ENCODE measurements around the gene RAB38. TPM values are rescaled to one million over a fixed set of nuclear protein-coding genes. Genes with fewer than 3 reads are reported as not detected.

RAB38 gene
- total and polyA plus RNA-seq, 4 donors = 2.3 to 21.7 (median 4.2) TPM

- peak overlapping the region; percentile 81 for H3K27ac ChIP-seq (ENCODE audit: low read depth, low read length)
Observed at GRCh38 chr11:88173956-88174355, 1.3 kb downstream of the RAB38 start.

GRCh38 chr11:88171982-88172381 lies 3.3 kb downstream of the RAB38 start:
- no peak overlapping the region for H3K4me3 ChIP-seq (ENCODE audit: low read depth, low read length)
- H3K4me1 ChIP-seq (ENCODE audit: control insufficient read depth, insufficient read depth, low read length) = peaks cover 8% of the 10 kb centered on the region
- no peaks in the 10 kb centered on the region for H3K9me3 ChIP-seq (ENCODE audit: control insufficient read depth, insufficient read depth, low read length)
- WGBS (ENCODE audit: insufficient coverage) = 75% methylated on average over 2 of the region's 2 CpGs
- H3K27ac ChIP-seq (ENCODE audit: low read depth, low read length) = no peak overlapping the region
- DNase-seq (ENCODE audit: low read depth in 4 of 6, low spot score in 6 of 6) = no peak
- H3K36me3 ChIP-seq (ENCODE audit: control insufficient read depth, insufficient read depth, low read length) = no peaks in the 10 kb centered on the region
- peaks cover 2% of the 10 kb centered on the region for H3K27me3 ChIP-seq (ENCODE audit: control insufficient read depth, insufficient read depth, low read length)

More at GRCh38 chr11:88173956-88174355, 1.3 kb downstream of the RAB38 start:
- Histone ChIP-seq H3K4me3 (ENCODE audit: low read depth, low read length) (peak overlapping the region; percentile 74), H3K36me3 (ENCODE audit: control insufficient read depth, insufficient read depth, low read length) (no peaks in the 10 kb centered on the region), H3K4me1 (ENCODE audit: control insufficient read depth, insufficient read depth, low read length) (peaks cover 8% of the 10 kb centered on the region), H3K9me3 (ENCODE audit: control insufficient read depth, insufficient read depth, low read length) (no peaks in the 10 kb centered on the region), H3K27me3 (ENCODE audit: control insufficient read depth, insufficient read depth, low read length) (peaks cover 2% of the 10 kb centered on the region)
- WGBS (ENCODE audit: insufficient coverage) = 75% methylated on average over 2 of the region's 3 CpGs
- DNase-seq (ENCODE audit: low read depth in 4 of 6, low spot score in 6 of 6) = no peak

- WGBS (ENCODE audit: insufficient coverage) = no CpG with 5 or more reads among the region's 2 CpGs
Observed at GRCh38 chr11:88170673-88171072, 4.6 kb downstream of the RAB38 start.

GRCh38 chr11:88169881-88170280 lies 5.4 kb downstream of the RAB38 start:
- no peaks in the 10 kb centered on the region for H3K9me3 ChIP-seq (ENCODE audit: control insufficient read depth, insufficient read depth, low read length)
- H3K36me3 ChIP-seq (ENCODE audit: control insufficient read depth, insufficient read depth, low read length) = no peaks in the 10 kb centered on the region
- no peak overlapping the region for H3K27ac ChIP-seq (ENCODE audit: low read depth, low read length)
- H3K4me3 ChIP-seq (ENCODE audit: low read depth, low read length) = no peak overlapping the region
- no peak for DNase-seq (ENCODE audit: low read depth in 4 of 6, low spot score in 6 of 6)
- WGBS (ENCODE audit: insufficient coverage) = 89% methylated on average over 3 of the region's 4 CpGs
- peaks cover under 1% of the 10 kb centered on the region for H3K27me3 ChIP-seq (ENCODE audit: control insufficient read depth, insufficient read depth, low read length)
- peaks cover 4% of the 10 kb centered on the region for H3K4me1 ChIP-seq (ENCODE audit: control insufficient read depth, insufficient read depth, low read length)

More at GRCh38 chr11:88170673-88171072, 4.6 kb downstream of the RAB38 start:
- no peak for DNase-seq (ENCODE audit: low read depth in 4 of 6, low spot score in 6 of 6)
- no peaks in the 10 kb centered on the region for H3K36me3 ChIP-seq (ENCODE audit: control insufficient read depth, insufficient read depth, low read length)
- H3K27me3 ChIP-seq (ENCODE audit: control insufficient read depth, insufficient read depth, low read length) = peaks cover 2% of the 10 kb centered on the region
- peaks cover 8% of the 10 kb centered on the region for H3K4me1 ChIP-seq (ENCODE audit: control insufficient read depth, insufficient read depth, low read length)
- H3K9me3 ChIP-seq (ENCODE audit: control insufficient read depth, insufficient read depth, low read length) = no peaks in the 10 kb centered on the region
- no peak overlapping the region for H3K27ac ChIP-seq (ENCODE audit: low read depth, low read length)
- H3K4me3 ChIP-seq (ENCODE audit: low read depth, low read length) = no peak overlapping the region

GRCh38 chr11:88169471-88169870 lies 5.8 kb downstream of the RAB38 start:
- no CpG with 5 or more reads among the region's 2 CpGs for WGBS (ENCODE audit: insufficient coverage)
- no peaks in the 10 kb centered on the region for H3K9me3 ChIP-seq (ENCODE audit: control insufficient read depth, insufficient read depth, low read length)
- DNase-seq (ENCODE audit: low read depth in 4 of 6, low spot score in 6 of 6) = no peak
- H3K4me1 ChIP-seq (ENCODE audit: control insufficient read depth, insufficient read depth, low read length) = peaks cover under 1% of the 10 kb centered on the region
- no peaks in the 10 kb centered on the region for H3K27me3 ChIP-seq (ENCODE audit: control insufficient read depth, insufficient read depth, low read length)
- H3K4me3 ChIP-seq (ENCODE audit: low read depth, low read length) = no peak overlapping the region
- H3K36me3 ChIP-seq (ENCODE audit: control insufficient read depth, insufficient read depth, low read length) = no peaks in the 10 kb centered on the region
- no peak overlapping the region for H3K27ac ChIP-seq (ENCODE audit: low read depth, low read length)

- H3K4me3 ChIP-seq (ENCODE audit: low read depth, low read length) = no peak overlapping the region
- no peaks in the 10 kb centered on the region for H3K36me3 ChIP-seq (ENCODE audit: control insufficient read depth, insufficient read depth, low read length)
- H3K4me1 ChIP-seq (ENCODE audit: control insufficient read depth, insufficient read depth, low read length) = no peaks in the 10 kb centered on the region
- H3K27me3 ChIP-seq (ENCODE audit: control insufficient read depth, insufficient read depth, low read length) = no peaks in the 10 kb centered on the region
- no peaks in the 10 kb centered on the region for H3K9me3 ChIP-seq (ENCODE audit: control insufficient read depth, insufficient read depth, low read length)
- no peak overlapping the region for H3K27ac ChIP-seq (ENCODE audit: low read depth, low read length)
- no peak for DNase-seq (ENCODE audit: low read depth in 4 of 6, low spot score in 6 of 6)
Observed at GRCh38 chr11:88167853-88168252, 7.4 kb downstream of the RAB38 start.

- peaks cover 1% of the 10 kb centered on the region for H3K9me3 ChIP-seq (ENCODE audit: control insufficient read depth, insufficient read depth, low read length)
- H3K4me3 ChIP-seq (ENCODE audit: low read depth, low read length) = no peak overlapping the region
- no peaks in the 10 kb centered on the region for H3K36me3 ChIP-seq (ENCODE audit: control insufficient read depth, insufficient read depth, low read length)
- DNase-seq (ENCODE audit: low read depth in 4 of 6, low spot score in 6 of 6) = no peak
- H3K4me1 ChIP-seq (ENCODE audit: control insufficient read depth, insufficient read depth, low read length) = no peaks in the 10 kb centered on the region
- no peaks in the 10 kb centered on the region for H3K27me3 ChIP-seq (ENCODE audit: control insufficient read depth, insufficient read depth, low read length)
- WGBS (ENCODE audit: insufficient coverage) = no CpG with 5 or more reads among the region's 1 CpG
- no peak overlapping the region for H3K27ac ChIP-seq (ENCODE audit: low read depth, low read length)
Observed at GRCh38 chr11:88164806-88165585, 10.2 kb downstream of the RAB38 start.

GRCh38 chr11:88164320-88164719 lies 10.9 kb downstream of the RAB38 start:
- DNase-seq (ENCODE audit: low read depth in 4 of 6, low spot score in 6 of 6) = no peak
- Histone ChIP-seq H3K36me3 (ENCODE audit: control insufficient read depth, insufficient read depth, low read length) (no peaks in the 10 kb centered on the region), H3K27me3 (ENCODE audit: control insufficient read depth, insufficient read depth, low read length) (no peaks in the 10 kb centered on the region), H3K27ac (ENCODE audit: low read depth, low read length) (no peak overlapping the region), H3K9me3 (ENCODE audit: control insufficient read depth, insufficient read depth, low read length) (peaks cover 3% of the 10 kb centered on the region), H3K4me1 (ENCODE audit: control insufficient read depth, insufficient read depth, low read length) (no peaks in the 10 kb centered on the region), H3K4me3 (ENCODE audit: low read depth, low read length) (no peak overlapping the region)
- no CpG with 5 or more reads among the region's 4 CpGs for WGBS (ENCODE audit: insufficient coverage)

- Histone ChIP-seq H3K27me3 (ENCODE audit: control insufficient read depth, insufficient read depth, low read length) (no peaks in the 10 kb centered on the region), H3K27ac (ENCODE audit: low read depth, low read length) (no peak overlapping the region), H3K4me3 (ENCODE audit: low read depth, low read length) (no peak overlapping the region), H3K9me3 (ENCODE audit: control insufficient read depth, insufficient read depth, low read length) (peaks cover 6% of the 10 kb centered on the region), H3K36me3 (ENCODE audit: control insufficient read depth, insufficient read depth, low read length) (no peaks in the 10 kb centered on the region), H3K4me1 (ENCODE audit: control insufficient read depth, insufficient read depth, low read length) (no peaks in the 10 kb centered on the region)
- no peak for DNase-seq (ENCODE audit: low read depth in 4 of 6, low spot score in 6 of 6)
- 92% methylated on average over 1 of the region's 1 CpG for WGBS (ENCODE audit: insufficient coverage)
Observed at GRCh38 chr11:88158081-88158480, 17.2 kb downstream of the RAB38 start.

- Histone ChIP-seq H3K4me3 (ENCODE audit: low read depth, low read length) (no peak overlapping the region), H3K9me3 (ENCODE audit: control insufficient read depth, insufficient read depth, low read length) (peaks cover 6% of the 10 kb centered on the region), H3K36me3 (ENCODE audit: control insufficient read depth, insufficient read depth, low read length) (no peaks in the 10 kb centered on the region), H3K27ac (ENCODE audit: low read depth, low read length) (no peak overlapping the region), H3K27me3 (ENCODE audit: control insufficient read depth, insufficient read depth, low read length) (no peaks in the 10 kb centered on the region), H3K4me1 (ENCODE audit: control insufficient read depth, insufficient read depth, low read length) (no peaks in the 10 kb centered on the region)
- 92% methylated on average over 1 of the region's 4 CpGs for WGBS (ENCODE audit: insufficient coverage)
- no peak for DNase-seq (ENCODE audit: low read depth in 4 of 6, low spot score in 6 of 6)
Observed at GRCh38 chr11:88157370-88157769, 17.9 kb downstream of the RAB38 start.
